ENCODE data around the gene HRCT1. TPM values are rescaled to one million over a fixed set of nuclear protein-coding genes. Genes with fewer than 3 reads are reported as not detected.

The HRCT1 gene
- total and polyA plus RNA-seq, 2 donors (not counting 3 experiments of a cell fraction or from before 2014, with no cell fraction given): 1.2 to 7.0 TPM

DNA sequence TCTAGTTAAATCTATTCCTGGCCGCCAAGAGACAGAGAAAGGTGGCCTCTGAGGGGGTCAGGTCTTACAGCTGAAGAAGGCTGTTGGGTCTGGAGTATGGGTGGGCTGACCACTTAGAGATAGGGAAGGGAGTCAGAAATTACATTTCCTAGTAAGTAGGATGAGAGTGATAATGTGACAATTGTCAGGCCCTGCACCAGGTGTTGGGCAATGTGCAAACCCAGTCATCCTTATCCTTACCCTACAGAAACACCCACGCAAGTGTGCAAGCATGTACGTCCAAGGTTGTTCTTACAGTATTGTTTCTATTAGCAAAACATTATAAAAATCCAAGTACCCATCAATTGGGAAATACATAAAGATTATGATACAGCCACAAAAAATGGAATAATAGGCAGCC is 12.8 kb downstream of the HRCT1 start:
- ChIA-PET CTCF (interaction anchor here (1.7 to 2.0 kb wide), 4 partner anchors 15 to 187 kb away, joined by 3 to 11 read pairs (median 6); partner anchors contain the start of genes CREB3 and TLN1), POLR2A (no interaction called here)
- Histone ChIP-seq H3K27me3 (ENCODE audit: control insufficient read depth in 2 of 2, insufficient read depth in 2 of 2, low read length in 2 of 2) (no peaks in the 10 kb centered on the region), H3K79me2 (ENCODE audit: control insufficient read depth, insufficient read depth, low read length) (no peaks in the 10 kb centered on the region), H3K4me3 (replicated peaks in 1 of 3; ENCODE audit: insufficient read depth in 1 of 3, low read depth in 1 of 3, low read length in 3 of 3) (no peak overlapping the region), H3K9me3 (replicated peaks; ENCODE audit: control insufficient read depth, insufficient read depth, low read length) (no peaks in the 10 kb centered on the region), H2AFZ (ENCODE audit: low read depth, low read length) (no peak overlapping the region), H3K9me1 (replicated peaks; ENCODE audit: control insufficient read depth, extremely low read depth, insufficient read depth, low read length) (no peaks in the 10 kb centered on the region), H4K20me1 (replicated peaks; ENCODE audit: control insufficient read depth, extremely low read depth, insufficient read depth, low read length) (no peaks in the 10 kb centered on the region), H3K4me1 (ENCODE audit: control insufficient read depth, extremely low read depth, insufficient read depth, low read length) (peaks cover 1% of the 10 kb centered on the region), H3K27ac (ENCODE audit: insufficient read depth, low read depth, low read length) (no peak overlapping the region), H3K9ac (replicated peaks; ENCODE audit: extremely low read depth, insufficient read depth, low read length) (no peak overlapping the region), H3K4me2 (ENCODE audit: insufficient read depth, low read length) (no peak overlapping the region), H3K36me3 (ENCODE audit: control insufficient read depth in 2 of 2, extremely low read depth in 1 of 2, insufficient read depth in 2 of 2, low read length in 2 of 2) (no peaks in the 10 kb centered on the region)
- TF ChIP-seq POLR2A (IDR thresholded peaks at IDR 0.05; ENCODE audit: low read depth, low read length) (no peak), EZH2 (IDR thresholded peaks at IDR 0.05; ENCODE audit: borderline replicate concordance, low read depth, low read length, severe bottlenecking) (no peak), MYC (IDR thresholded peaks at IDR 0.05; ENCODE audit: low read depth, low read length) (no peak), JUN (IDR thresholded peaks at IDR 0.05; ENCODE audit: borderline replicate concordance, insufficient read depth, insufficient read length, low read depth) (no peak), POLR2AphosphoS5 (IDR thresholded peaks at IDR 0.05; ENCODE audit: insufficient read depth, low read depth, low read length) (no peak), GATA2 (IDR thresholded peaks at IDR 0.05; ENCODE audit: insufficient read depth, insufficient read length, low read depth, low read length) (no peak), FOS (IDR thresholded peaks at IDR 0.05; ENCODE audit: borderline replicate concordance, insufficient read depth, low read length) (no peak)
- TF ChIP-seq, protein P1, sequence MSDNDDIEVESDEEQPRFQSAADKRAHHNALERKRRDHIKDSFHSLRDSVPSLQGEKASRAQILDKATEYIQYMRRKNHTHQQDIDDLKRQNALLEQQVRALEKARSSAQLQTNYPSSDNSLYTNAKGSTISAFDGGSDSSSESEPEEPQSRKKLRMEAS (IDR thresholded peaks at IDR 0.05; ENCODE audit: insufficient read depth, insufficient read length): no peak
- TF ChIP-seq, protein P2, sequence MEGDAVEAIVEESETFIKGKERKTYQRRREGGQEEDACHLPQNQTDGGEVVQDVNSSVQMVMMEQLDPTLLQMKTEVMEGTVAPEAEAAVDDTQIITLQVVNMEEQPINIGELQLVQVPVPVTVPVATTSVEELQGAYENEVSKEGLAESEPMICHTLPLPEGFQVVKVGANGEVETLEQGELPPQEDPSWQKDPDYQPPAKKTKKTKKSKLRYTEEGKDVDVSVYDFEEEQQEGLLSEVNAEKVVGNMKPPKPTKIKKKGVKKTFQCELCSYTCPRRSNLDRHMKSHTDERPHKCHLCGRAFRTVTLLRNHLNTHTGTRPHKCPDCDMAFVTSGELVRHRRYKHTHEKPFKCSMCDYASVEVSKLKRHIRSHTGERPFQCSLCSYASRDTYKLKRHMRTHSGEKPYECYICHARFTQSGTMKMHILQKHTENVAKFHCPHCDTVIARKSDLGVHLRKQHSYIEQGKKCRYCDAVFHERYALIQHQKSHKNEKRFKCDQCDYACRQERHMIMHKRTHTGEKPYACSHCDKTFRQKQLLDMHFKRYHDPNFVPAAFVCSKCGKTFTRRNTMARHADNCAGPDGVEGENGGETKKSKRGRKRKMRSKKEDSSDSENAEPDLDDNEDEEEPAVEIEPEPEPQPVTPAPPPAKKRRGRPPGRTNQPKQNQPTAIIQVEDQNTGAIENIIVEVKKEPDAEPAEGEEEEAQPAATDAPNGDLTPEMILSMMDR (IDR thresholded peaks at IDR 0.05; ENCODE audit: extremely low read depth in 1 of 2, insufficient read depth in 1 of 2, low read depth in 1 of 2, low read length in 2 of 2): no peak
- no TSS peak for BruUV-seq (replicated peaks)
- no peak for DNase-seq (ENCODE audit: low read depth, low spot score)
- intact Hi-C loops (cut with micrococcal nuclease) (no loop called here), dilution Hi-C loops (cut with MboI; ENCODE audit: extremely low pct_ligation_motif_present, low sequenced_read_pairs) (no loop called here)
- FAIRE-seq: no peak
